KG1 (cell line): Measurements from ENCODE around the gene CCDC85B.

Source experiments
- DNase-seq: peaks from one replicate; lab custom pipeline; 2025; lab: John Stamatoyannopoulos, UW

Gene CCDC85B

GRCh38 chr11:65857853-65858680, 32.4 kb upstream of the CCDC85B start, which contains the start of gene CFL1:
CFL1 (minus strand) TSS chr11:65858180; CDS start chr11:65858099, 81 bp downstream.
- peak; percentile 99 for DNase-seq

GRCh38 chr11:65858681-65859087, 31.8 kb upstream of the CCDC85B start:
- peak; percentile 92 for DNase-seq

GRCh38 chr11:65859095-65859811, 31.2 kb upstream of the CCDC85B start:
- DNase-seq, result peak; percentile 100

- DNase-seq, result no peak
These were observed 30.6 kb upstream of the CCDC85B start for GRCh38 chr11:65859812-65860277.

GRCh38 chr11:65860278-65861164, 30.0 kb upstream of the CCDC85B start, which contains the start of gene MUS81:
MUS81 (plus strand) TSS chr11:65860433; CDS start chr11:65860754, 321 bp downstream.
- peak; percentile 99 for DNase-seq

GRCh38 chr11:65861165-65861505, 29.3 kb upstream of the CCDC85B start:
- DNase-seq, result no peak

GRCh38 chr11:65861533-65862183, 28.8 kb upstream of the CCDC85B start:
- DNase-seq, result no peak

GRCh38 chr11:65862191-65862735, 28.2 kb upstream of the CCDC85B start:
- DNase-seq, result no peak

GRCh38 chr11:65862941-65863888, 27.3 kb upstream of the CCDC85B start:
- DNase-seq, result no peak

- no peak for DNase-seq
These were observed 26.4 kb upstream of the CCDC85B start for GRCh38 chr11:65863889-65864705.

- no peak for DNase-seq
These were observed 25.6 kb upstream of the CCDC85B start for GRCh38 chr11:65864706-65865471.

GRCh38 chr11:65865550-65866172, 24.8 kb upstream of the CCDC85B start:
- DNase-seq, result no peak

- DNase-seq, result no peak
These were observed 23.8 kb upstream of the CCDC85B start for GRCh38 chr11:65866509-65867283.

GRCh38 chr11:65867284-65868071, 23.0 kb upstream of the CCDC85B start:
- no peak for DNase-seq

GRCh38 chr11:65868076-65868667, 22.3 kb upstream of the CCDC85B start:
- no peak for DNase-seq

GRCh38 chr11:65868907-65869306, 21.6 kb upstream of the CCDC85B start:
- no peak for DNase-seq
